DND-41 (cell line): ENCODE measurements around the gene UQCRFS1.

Source experiments
- EZH2 ChIP-seq: IDR thresholded peaks from 3 replicates; pipeline ENCODE4 v1.6.1; 2012; ENCODE audit warnings: borderline replicate concordance, low read depth, mild to moderate bottlenecking, moderate library complexity, low read length, inconsistent platforms; ENCODE audit not compliant: severe bottlenecking
- TF ChIP-seq, protein P1 (sequence below): IDR thresholded peaks from 2 replicates; pipeline ENCODE4 v1.5.1; 2012; ENCODE audit warnings: borderline replicate concordance, low read length, moderate library complexity, mild to moderate bottlenecking; ENCODE audit not compliant: poor library complexity, severe bottlenecking; ENCODE audit errors: extremely low read depth

GRCh38 chr19:29185427-29185826, 27.5 kb downstream of the UQCRFS1 start:
- TF ChIP-seq, protein P1, sequence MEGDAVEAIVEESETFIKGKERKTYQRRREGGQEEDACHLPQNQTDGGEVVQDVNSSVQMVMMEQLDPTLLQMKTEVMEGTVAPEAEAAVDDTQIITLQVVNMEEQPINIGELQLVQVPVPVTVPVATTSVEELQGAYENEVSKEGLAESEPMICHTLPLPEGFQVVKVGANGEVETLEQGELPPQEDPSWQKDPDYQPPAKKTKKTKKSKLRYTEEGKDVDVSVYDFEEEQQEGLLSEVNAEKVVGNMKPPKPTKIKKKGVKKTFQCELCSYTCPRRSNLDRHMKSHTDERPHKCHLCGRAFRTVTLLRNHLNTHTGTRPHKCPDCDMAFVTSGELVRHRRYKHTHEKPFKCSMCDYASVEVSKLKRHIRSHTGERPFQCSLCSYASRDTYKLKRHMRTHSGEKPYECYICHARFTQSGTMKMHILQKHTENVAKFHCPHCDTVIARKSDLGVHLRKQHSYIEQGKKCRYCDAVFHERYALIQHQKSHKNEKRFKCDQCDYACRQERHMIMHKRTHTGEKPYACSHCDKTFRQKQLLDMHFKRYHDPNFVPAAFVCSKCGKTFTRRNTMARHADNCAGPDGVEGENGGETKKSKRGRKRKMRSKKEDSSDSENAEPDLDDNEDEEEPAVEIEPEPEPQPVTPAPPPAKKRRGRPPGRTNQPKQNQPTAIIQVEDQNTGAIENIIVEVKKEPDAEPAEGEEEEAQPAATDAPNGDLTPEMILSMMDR = no peak
- TF ChIP-seq EZH2 = no peak
